H1 (cell line): Measurements from ENCODE around the gene IFT172. TPM values are rescaled to one million over a fixed set of nuclear protein-coding genes. Genes with fewer than 3 reads are reported as not detected.

ENCODE experiments used
- CTCF ChIA-PET: fragments of 300-600 bp; sonication (Branson Sonifier 250); formaldehyde crosslinking; loops from one replicate; lab custom pipeline; 2021; ENCODE audit not compliant: partially characterized antibody; lab: Charles Lee
- POLR2A ChIA-PET: fragments of 300-600 bp; sonication (Branson Sonifier 250); formaldehyde crosslinking; loops from one replicate; lab custom pipeline; 2021; ENCODE audit warnings: inconsistent platforms; ENCODE audit not compliant: partially characterized antibody; lab: Charles Lee
- DNase-seq, 2 experiments: peaks; one replicate each; pipeline versions ENCODE4 v3.0.0 to v3.0.0-alpha.2; 2010 to 2022; ENCODE audit warnings: low spot score in 2 of 2, low read depth in 1 of 2, mixed read lengths in 1 of 2
- FAIRE-seq: peaks from 2 replicates; lab custom pipeline; 2011; peaks lifted over from hg19 to GRCh38; lab: Jason Lieb, UNC
- H2AFZ ChIP-seq: 2 replicates; pipeline ENCODE4 v1.8.1; 2012; ENCODE audit warnings: low read length, inconsistent platforms
- H2AK5ac ChIP-seq: 2 replicates; pipeline ENCODE4 v1.6.1; 2013; ENCODE audit warnings: low read depth, low read length
- H2BK120ac ChIP-seq: replicated peaks from 2 replicates; pipeline ENCODE3; 2013; ENCODE audit warnings: low read depth, low read length, inconsistent platforms
- H2BK12ac ChIP-seq: 2 replicates; pipeline ENCODE4 v1.6.1; 2013; ENCODE audit warnings: low read depth, low read length
- H2BK15ac ChIP-seq: 2 replicates; pipeline ENCODE4 v1.6.1; 2013; ENCODE audit warnings: low read length
- H2BK20ac ChIP-seq: 2 replicates; pipeline ENCODE4 v1.6.1; 2013; ENCODE audit warnings: low read length
- H2BK5ac ChIP-seq: 2 replicates; pipeline ENCODE4 v1.6.1; 2013; ENCODE audit warnings: low read depth, low read length
- H3K14ac ChIP-seq: 2 replicates; pipeline ENCODE4 v1.6.1; 2013; ENCODE audit warnings: inconsistent platforms; ENCODE audit not compliant: insufficient read length
- H3K18ac ChIP-seq: 2 replicates; pipeline ENCODE4 v1.6.1; 2013; ENCODE audit warnings: low read length; ENCODE audit errors: extremely low read depth
- H3K23ac ChIP-seq: 2 replicates; pipeline ENCODE4 v1.6.1; 2013; ENCODE audit warnings: inconsistent platforms; ENCODE audit not compliant: insufficient read length
- H3K23me2 ChIP-seq: 2 replicates; pipeline ENCODE4 v1.6.1; 2013; ENCODE audit warnings: low read depth, low read length
- H3K27ac ChIP-seq: 2 replicates; pipeline ENCODE4 v1.6.1; 2011; ENCODE audit warnings: low read depth, low read length, inconsistent platforms
- H3K27me3 ChIP-seq, 4 experiments: replicated peaks in 1 of 4; 1 replicate in 1 of 4; 2 replicates in 3 of 4; pipeline versions ENCODE4 v1.6.1 to v1.8.1; 2011 to 2013; ENCODE audit warnings: low read length in 3 of 4, mild to moderate bottlenecking in 3 of 4, inconsistent platforms in 2 of 4, mixed read lengths in 2 of 4, moderate library complexity in 1 of 4; ENCODE audit not compliant: control insufficient read depth in 3 of 4, insufficient read depth in 3 of 4; ENCODE audit errors: extremely low read depth in 1 of 4
- H3K36me3 ChIP-seq, 4 experiments: 2 replicates each; pipeline versions ENCODE4 v1.6.1 to v1.8.1; 2011 to 2013; ENCODE audit warnings: mild to moderate bottlenecking in 4 of 4, low read length in 3 of 4, moderate library complexity in 2 of 4, control low read depth in 1 of 4, inconsistent platforms in 1 of 4; ENCODE audit not compliant: insufficient read depth in 4 of 4, control insufficient read depth in 2 of 4
- H3K4ac ChIP-seq: replicated peaks from 2 replicates; pipeline ENCODE3; 2013; ENCODE audit warnings: low read length, low read depth, mixed read lengths, inconsistent platforms; ENCODE audit not compliant: insufficient read length
- H3K4me1 ChIP-seq, 4 experiments: replicated peaks in 1 of 4; 1 replicate in 1 of 4; 2 replicates in 3 of 4; pipeline versions ENCODE4 v1.6.1 to v1.8.1; 2011 to 2013; ENCODE audit warnings: low read length in 3 of 4, inconsistent platforms in 2 of 4, mixed read lengths in 1 of 4; ENCODE audit not compliant: insufficient read depth in 4 of 4, control insufficient read depth in 3 of 4
- H3K4me2 ChIP-seq, 2 experiments: 2 replicates each; pipeline versions ENCODE4 v1.6.1 to v1.8.1; 2011 to 2013; ENCODE audit warnings: low read depth in 2 of 2, low read length in 2 of 2, control low read depth in 1 of 2, inconsistent platforms in 1 of 2, mild to moderate bottlenecking in 1 of 2; ENCODE audit not compliant: insufficient read depth in 1 of 2
- H3K4me3 ChIP-seq, 4 experiments: fragments of 200-600, 300-600 bp in 1 of 4; sonication (generic), shearing (Covaris generic), sonication (Bioruptor Twin) in 1 of 4; 2 replicates each; pipeline versions ENCODE4 v1.5.1 to v1.8.1; 2011 to 2016; ENCODE audit warnings: low read length in 4 of 4, low read depth in 3 of 4, control low read depth in 2 of 4, inconsistent platforms in 2 of 4, mild to moderate bottlenecking in 2 of 4, mixed read lengths in 1 of 4, moderate library complexity in 1 of 4; ENCODE audit not compliant: insufficient read depth in 2 of 4; ENCODE audit errors: extremely low read depth in 1 of 4
- H3K56ac ChIP-seq: replicated peaks from 2 replicates; pipeline ENCODE3; 2013; ENCODE audit warnings: low read depth, mild to moderate bottlenecking, mixed read lengths, low read length, inconsistent platforms; ENCODE audit not compliant: insufficient read length
- H3K79me1 ChIP-seq: 2 replicates; pipeline ENCODE4 v1.6.1; 2013; ENCODE audit warnings: low read depth, low read length, control low read depth
- H3K79me2 ChIP-seq, 2 experiments: 2 replicates each; pipeline versions ENCODE4 v1.6.1 to v1.8.1; 2012 to 2013; ENCODE audit warnings: low read length in 2 of 2, mild to moderate bottlenecking in 2 of 2, inconsistent platforms in 1 of 2; ENCODE audit not compliant: insufficient read depth in 2 of 2, control insufficient read depth in 1 of 2
- H3K9ac ChIP-seq, 4 experiments: replicated peaks in 1 of 4; 1 replicate in 1 of 4; 2 replicates in 3 of 4; pipeline versions ENCODE4 v1.6.1 to v1.8.1; 2011 to 2013; ENCODE audit warnings: low read depth in 3 of 4, low read length in 3 of 4, control low read depth in 2 of 4, mild to moderate bottlenecking in 2 of 4, moderate library complexity in 2 of 4, inconsistent platforms in 1 of 4; ENCODE audit errors: extremely low read depth in 1 of 4
- H3K9me3 ChIP-seq, 2 experiments: 2 replicates each; pipeline versions ENCODE4 v1.6.1 to v1.8.1; 2012 to 2013; ENCODE audit warnings: mild to moderate bottlenecking in 2 of 2, moderate library complexity in 2 of 2, control low read depth in 1 of 2, inconsistent platforms in 1 of 2, low read depth in 1 of 2, low read length in 1 of 2, mixed read lengths in 1 of 2; ENCODE audit not compliant: insufficient read depth in 2 of 2
- H4K20me1 ChIP-seq, 2 experiments: replicated peaks in 1 of 2; 2 replicates each; pipeline versions ENCODE3 to v1.8.1; 2011 to 2013; ENCODE audit warnings: inconsistent platforms in 2 of 2, low read length in 2 of 2, mild to moderate bottlenecking in 1 of 2; ENCODE audit not compliant: insufficient read depth in 2 of 2, control insufficient read depth in 1 of 2
- H4K5ac ChIP-seq: 2 replicates; pipeline ENCODE4 v1.6.1; 2013; ENCODE audit warnings: low read length, low read depth, mixed read lengths, inconsistent platforms; ENCODE audit not compliant: insufficient read length
- H4K8ac ChIP-seq: 2 replicates; pipeline ENCODE4 v1.8.0; 2013; ENCODE audit warnings: mild to moderate bottlenecking, moderate library complexity, low read length, inconsistent platforms; ENCODE audit not compliant: insufficient read depth; ENCODE audit errors: extremely low read depth
- H4K91ac ChIP-seq: replicated peaks from 2 replicates; pipeline ENCODE3; 2013; ENCODE audit warnings: low read length, mixed read lengths, inconsistent platforms; ENCODE audit not compliant: insufficient read length
- ASH2L ChIP-seq: fragments of 200-600, 300-600 bp; sonication (generic); IDR thresholded peaks from one replicate; pipeline ENCODE4 v1.7.1; 2017; ENCODE audit warnings: low read length
- BCL11A ChIP-seq, 2 experiments: IDR thresholded peaks; one replicate each; pipeline ENCODE4 v1.6.1; 2011; ENCODE audit warnings: low read depth in 2 of 2, low read length in 2 of 2, mild to moderate bottlenecking in 2 of 2
- CEBPB ChIP-seq: IDR thresholded peaks from 2 replicates; pipeline ENCODE4 v1.6.1; 2012; ENCODE audit warnings: low read depth, low read length
- GABPA ChIP-seq: IDR thresholded peaks from 2 replicates; pipeline ENCODE4 v1.6.1; 2011; ENCODE audit warnings: mild to moderate bottlenecking, low read length, moderate library complexity, borderline replicate concordance; ENCODE audit not compliant: insufficient read depth
- GTF2F1 ChIP-seq: IDR thresholded peaks from 2 replicates; pipeline ENCODE4 v1.6.1; 2012; ENCODE audit warnings: low read depth, low read length, improper control_type of control experiment, borderline replicate concordance
- HDAC2 ChIP-seq, 2 experiments: fragments of 300-600 bp in 1 of 2; sonication (generic) in 1 of 2; IDR thresholded peaks; 2 replicates each; pipeline ENCODE4 v1.6.1; 2011 to 2012; ENCODE audit warnings: low read depth in 2 of 2, low read length in 2 of 2, mild to moderate bottlenecking in 2 of 2, moderate library complexity in 2 of 2, borderline replicate concordance in 1 of 2, inconsistent platforms in 1 of 2
- RNF2 ChIP-seq: fragments of 200-900, 300-1000 bp; sonication (generic); IDR thresholded peaks from 2 replicates; pipeline ENCODE4 v1.7.1; 2016; ENCODE audit warnings: borderline replicate concordance, low read depth, mild to moderate bottlenecking, antibody characterized with exemption, low read length; ENCODE audit not compliant: poor library complexity, severe bottlenecking; ENCODE audit errors: missing control alignments
- SRF ChIP-seq: IDR thresholded peaks from 2 replicates; pipeline ENCODE4 v1.6.1; 2011; ENCODE audit warnings: mild to moderate bottlenecking, low read depth, low read length, moderate library complexity
- whole genome bisulfite sequencing, 2 experiments: shearing (Covaris generic) in 1 of 2; methylation state at CpG; one replicate each; pipeline versions ENCODE4 v1.1.6 to v1.1.7; 2013 to 2015; ENCODE audit warnings: low lambda C conversion rate in 2 of 2, mixed read lengths in 2 of 2, inconsistent platforms in 1 of 2, low coverage in 1 of 2, missing lambda C conversion rate in 1 of 2; ENCODE audit not compliant: insufficient replicate concordance in 2 of 2, insufficient coverage in 1 of 2, insufficient read length in 1 of 2; ENCODE audit errors: extremely low coverage in 1 of 2, missing lambda C conversion rate in 1 of 2; 5-methylcytosine and 5-hydroxymethylcytosine counted together
- polyA plus RNA-seq, 7 experiments: library from polyadenylated mRNA; depleted of rRNA in 3 of 7; stranded (reverse) in 5 of 7; unstranded in 2 of 7; fragments of >200 nt in 5 of 7; fragments of 200-250 nt in 2 of 7; gene quantifications; 1 replicate in 5 of 7; 2 replicates in 1 of 7; 4 replicates in 1 of 7; pipeline versions ENCODE4 v1.2.1 to v1.2.3, GENCODE V29; 2011 to 2013; ENCODE audit warnings: missing spikeins in 2 of 7, mixed read lengths in 2 of 7
- total RNA-seq: library from RNA; stranded (reverse); fragmentation: NEBNext Ultra II Directional; extraction: Animal tissue kit (Norgen Biotek cat#: 25700); gene quantifications from 2 replicates; pipeline ENCODE4 v1.2.1, GENCODE V29; 2021
- TF ChIP-seq, protein P1 (sequence below): IDR thresholded peaks from 2 replicates; pipeline ENCODE4 v1.6.1; 2012; ENCODE audit warnings: low read length, inconsistent platforms

Gene IFT172
- total and polyA plus RNA-seq, 2 of the 8 experiments (the other 6 are each of a cell fraction or from before 2014, with no cell fraction given), result 13.5 to 14.0 TPM

DNA sequence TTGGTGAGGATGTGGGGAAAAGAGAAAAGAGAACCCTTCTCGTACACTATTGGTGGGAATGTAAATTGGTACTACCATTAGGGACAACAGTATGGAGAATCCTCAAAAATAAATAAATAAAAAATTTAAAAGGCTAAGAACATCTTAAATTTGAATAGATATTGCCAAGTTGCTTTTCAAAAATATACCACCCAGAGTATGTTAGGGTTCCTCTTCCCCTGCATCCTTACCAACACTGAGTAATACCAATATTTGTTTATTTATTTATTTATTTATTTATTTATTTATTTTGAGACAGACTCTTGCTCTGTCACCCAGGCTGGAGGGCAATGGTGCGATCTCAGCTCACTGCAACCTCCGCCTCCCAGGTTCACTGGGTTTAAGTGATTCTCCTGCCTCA lies 66.6 kb downstream of the IFT172 start:
- no peak overlapping the region for H3K9ac ChIP-seq
- no peaks in the 10 kb centered on the region for H3K27me3 ChIP-seq
- H3K56ac ChIP-seq, result no peak overlapping the region
- H2BK120ac ChIP-seq, result no peak overlapping the region
- H3K4me3 ChIP-seq, result no peak overlapping the region
- no peaks in the 10 kb centered on the region for H3K9me3 ChIP-seq
- H3K4ac ChIP-seq, result no peak overlapping the region
- H2BK15ac ChIP-seq, result no peak overlapping the region
- no peak overlapping the region for H2BK12ac ChIP-seq
- ChIA-PET POLR2A (no interaction called here), CTCF (no interaction called here)
- no peaks in the 10 kb centered on the region for H3K79me1 ChIP-seq
- TF ChIP-seq BCL11A (IDR thresholded peaks at IDR 0.05; ENCODE audit: low read depth in 2 of 2, low read length in 2 of 2) (no peak), CEBPB (no peak), GABPA (no peak), ASH2L (no peak), GTF2F1 (no peak), HDAC2 (IDR thresholded peaks at IDR 0.05; ENCODE audit: borderline replicate concordance in 1 of 2, low read depth in 2 of 2, low read length in 2 of 2) (no peak), SRF (no peak), RNF2 (no peak)
- TF ChIP-seq, protein P1, sequence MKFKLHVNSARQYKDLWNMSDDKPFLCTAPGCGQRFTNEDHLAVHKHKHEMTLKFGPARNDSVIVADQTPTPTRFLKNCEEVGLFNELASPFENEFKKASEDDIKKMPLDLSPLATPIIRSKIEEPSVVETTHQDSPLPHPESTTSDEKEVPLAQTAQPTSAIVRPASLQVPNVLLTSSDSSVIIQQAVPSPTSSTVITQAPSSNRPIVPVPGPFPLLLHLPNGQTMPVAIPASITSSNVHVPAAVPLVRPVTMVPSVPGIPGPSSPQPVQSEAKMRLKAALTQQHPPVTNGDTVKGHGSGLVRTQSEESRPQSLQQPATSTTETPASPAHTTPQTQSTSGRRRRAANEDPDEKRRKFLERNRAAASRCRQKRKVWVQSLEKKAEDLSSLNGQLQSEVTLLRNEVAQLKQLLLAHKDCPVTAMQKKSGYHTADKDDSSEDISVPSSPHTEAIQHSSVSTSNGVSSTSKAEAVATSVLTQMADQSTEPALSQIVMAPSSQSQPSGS, result no peak
- no peak overlapping the region for H3K27ac ChIP-seq
- H3K18ac ChIP-seq, result no peak overlapping the region
- H4K8ac ChIP-seq, result no peak overlapping the region
- no peak overlapping the region for H3K14ac ChIP-seq
- no peak overlapping the region for H3K23ac ChIP-seq
- 90% methylated on average over 3 of the region's 3 CpGs; no CpG with 5 or more reads in 1 of the 2 experiments for WGBS, 2 experiments
- DNase-seq (no peak), FAIRE-seq (no peak)
- no peaks in the 10 kb centered on the region for H3K36me3 ChIP-seq
- H2BK20ac ChIP-seq, result no peak overlapping the region
- no peaks in the 10 kb centered on the region for H3K4me1 ChIP-seq
- H3K4me2 ChIP-seq, result no peak overlapping the region
- H4K5ac ChIP-seq, result no peak overlapping the region
- H2AFZ ChIP-seq, result no peak overlapping the region
- no peak overlapping the region for H4K91ac ChIP-seq
- H3K23me2 ChIP-seq, result peaks cover 2% of the 10 kb centered on the region; the same call in 1 of the 2 replicates
- H3K79me2 ChIP-seq, result no peaks in the 10 kb centered on the region
- no peak overlapping the region for H2AK5ac ChIP-seq
- H4K20me1 ChIP-seq, result no peaks in the 10 kb centered on the region
- no peak overlapping the region for H2BK5ac ChIP-seq
